K562 (cell line): Measurements from ENCODE around the gene RAB31. TPM values are rescaled to one million over a fixed set of nuclear protein-coding genes. Genes with fewer than 3 reads are reported as not detected.
A peak's percentile ranks its signal among the peaks of the same experiment; 100 is the strongest.

Source experiments
- ATAC-seq: fragments of 200-7000 bp; cut with Tn5 transposase; 3 replicates; pipeline ENCODE4 v1.9.1; 2020; ENCODE audit warnings: moderate library complexity
- BruUV-seq: library from RNA; stranded (reverse); fragments of 400-500 nt; replicated peaks from 2 replicates; lab custom pipeline; 2021; lab: Mats Ljungman, UMichigan
- CTCF ChIA-PET: fragments of 300-600 bp; formaldehyde crosslinking; extraction: SDS; loops from one replicate; lab custom pipeline; 2021; ENCODE audit warnings: low intra/inter-chr PET ratio; lab: Yijun Ruan, JAX
- POLR2A ChIA-PET: fragments of 300-600, 350-650 bp; sonication (Branson Sonifier 250); formaldehyde crosslinking; extraction: SDS; loops from one replicate; lab custom pipeline; 2021; ENCODE audit warnings: antibody characterized with exemption, inconsistent platforms; lab: Yijun Ruan, JAX
- DNase-seq, 4 experiments: peaks; one replicate each; pipeline versions ENCODE4 v3.0.0 to v3.0.0-alpha.2; 2011 to 2018; ENCODE audit warnings: low spot score in 3 of 4, mixed read lengths in 3 of 4; ENCODE audit errors: extremely low read depth in 1 of 4
- FAIRE-seq: peaks from 2 replicates; lab custom pipeline; 2011; peaks lifted over from hg19 to GRCh38; lab: Jason Lieb, UNC
- H2AFZ ChIP-seq: 2 replicates; pipeline ENCODE4 v1.6.0; 2011; ENCODE audit warnings: low read depth, low read length, control low read depth, inconsistent platforms
- H3K27ac ChIP-seq: fragments of 200-600 bp; 3 replicates; pipeline ENCODE4 v1.8.0; 2011; ENCODE audit warnings: low read depth, mild to moderate bottlenecking, control low read depth, inconsistent platforms, low read length, moderate library complexity, mixed read lengths; ENCODE audit errors: extremely low read depth
- H3K27me3 ChIP-seq, 2 experiments: fragments of 300-600 bp in 1 of 2; 2 replicates in 1 of 2; 3 replicates in 1 of 2; pipeline versions ENCODE4 v1.6.0 to v1.8.0; 2011; ENCODE audit warnings: inconsistent platforms in 2 of 2, low read length in 2 of 2, mild to moderate bottlenecking in 1 of 2, mixed read lengths in 1 of 2, moderate library complexity in 1 of 2; ENCODE audit not compliant: control insufficient read depth in 2 of 2, insufficient read depth in 2 of 2
- H3K36me3 ChIP-seq: fragments of 300-600 bp; 3 replicates; pipeline ENCODE4 v1.8.0; 2011; ENCODE audit warnings: mild to moderate bottlenecking, low read length, inconsistent platforms; ENCODE audit not compliant: control insufficient read depth, insufficient read depth
- H3K4me1 ChIP-seq, 2 experiments: fragments of 200-600 bp in 1 of 2; replicated peaks in 1 of 2; 2 replicates in 1 of 2; 3 replicates in 1 of 2; pipeline versions ENCODE4 v1.5.1 to v1.8.0; 2011; ENCODE audit warnings: inconsistent platforms in 2 of 2, low read length in 2 of 2, mild to moderate bottlenecking in 1 of 2, mixed read lengths in 1 of 2, moderate library complexity in 1 of 2; ENCODE audit not compliant: control insufficient read depth in 2 of 2, insufficient read depth in 2 of 2
- H3K4me2 ChIP-seq: 2 replicates; pipeline ENCODE4 v1.6.1; 2011; ENCODE audit warnings: low read length, control low read depth, inconsistent platforms, mixed read lengths; ENCODE audit not compliant: insufficient read depth
- H3K4me3 ChIP-seq: fragments of 200-600 bp; sonication (generic), shearing (Covaris generic); 2 replicates; pipeline ENCODE4 v1.5.1; 2016; ENCODE audit warnings: control low read depth, inconsistent platforms
- H3K79me2 ChIP-seq: fragments of 200-600 bp; 3 replicates; pipeline ENCODE4 v1.8.0; 2011; ENCODE audit warnings: low read length, inconsistent platforms; ENCODE audit not compliant: control insufficient read depth, insufficient read depth
- H3K9ac ChIP-seq, 2 experiments: 2 replicates each; pipeline versions ENCODE4 v1.6.0 to v1.6.1; 2011; ENCODE audit warnings: low read depth in 2 of 2, low read length in 2 of 2, control low read depth in 1 of 2, inconsistent platforms in 1 of 2, mild to moderate bottlenecking in 1 of 2, mixed read lengths in 1 of 2; ENCODE audit not compliant: insufficient read depth in 1 of 2
- H3K9me1 ChIP-seq: one replicate; pipeline ENCODE4 v1.6.0; 2011; ENCODE audit warnings: inconsistent platforms, mild to moderate bottlenecking, low read length, moderate library complexity; ENCODE audit not compliant: control insufficient read depth, insufficient read depth
- H3K9me3 ChIP-seq: replicated peaks from 2 replicates; pipeline ENCODE4 v1.5.1; 2011; ENCODE audit warnings: low read depth, low read length, inconsistent platforms; ENCODE audit not compliant: control insufficient read depth, insufficient read depth
- H4K20me1 ChIP-seq: replicated peaks from 2 replicates; pipeline ENCODE4 v1.6.1; 2011; ENCODE audit warnings: low read length, inconsistent platforms, mixed read lengths; ENCODE audit not compliant: control insufficient read depth, insufficient read depth
- CAMTA2 ChIP-seq: fragments of 250-450 bp; sonication (Bioruptor Pico); conservative IDR thresholded peaks from 2 replicates; pipeline ENCODE4 v1.5.1; 2022
- CBFA2T3 ChIP-seq: fragments of 450-650 bp; IDR thresholded peaks from 2 replicates; pipeline ENCODE4 v1.6.1; 2017
- CBX3 ChIP-seq, 2 experiments: IDR thresholded peaks; 1 replicate in 1 of 2; 2 replicates in 1 of 2; pipeline ENCODE4 v1.6.1; 2012; ENCODE audit warnings: inconsistent platforms in 2 of 2, low read length in 2 of 2, borderline replicate concordance in 1 of 2, control low read depth in 1 of 2
- CEBPB ChIP-seq: fragments of 450-650 bp; IDR thresholded peaks from 2 replicates; pipeline ENCODE4 v1.6.1; 2016; ENCODE audit warnings: missing genetic modification characterization, missing compliant biosample characterization
- CEBPG ChIP-seq, 3 experiments: fragments of 200-800 bp in 1 of 3; sonication (Bioruptor generic) in 1 of 3; sonication (generic) in 1 of 3; formaldehyde crosslinking in 1 of 3; IDR thresholded peaks in 2 of 3; conservative IDR thresholded peaks in 1 of 3; 2 replicates each; pipeline versions ENCODE4 v1.6.1 to v1.8.0; 2016 to 2022; ENCODE audit warnings: missing compliant biosample characterization in 2 of 3, missing genetic modification characterization in 2 of 3, mild to moderate bottlenecking in 1 of 3, missing genetic modification reagents in 1 of 3
- FOXA3 ChIP-seq, 2 experiments: fragments of 450-650 bp in 1 of 2; sonication (generic) in 1 of 2; formaldehyde crosslinking; IDR thresholded peaks in 1 of 2; conservative IDR thresholded peaks in 1 of 2; 2 replicates each; pipeline versions ENCODE4 v1.4.0 to v1.8.0; 2020 to 2022; ENCODE audit warnings: mild to moderate bottlenecking in 2 of 2, missing genetic modification reagents in 1 of 2
- MEIS2 ChIP-seq: fragments of 450-650 bp; IDR thresholded peaks from 2 replicates; pipeline ENCODE4 v1.6.1; 2014; ENCODE audit warnings: mild to moderate bottlenecking; ENCODE audit not compliant: partially characterized antibody
- MIER1 ChIP-seq: fragments of 450-650 bp; IDR thresholded peaks from 2 replicates; pipeline ENCODE4 v1.6.1; 2016; ENCODE audit warnings: antibody characterized with exemption, mild to moderate bottlenecking, low read depth
- MYC ChIP-seq, 2 experiments: fragments of 250-450 bp in 1 of 2; sonication (Bioruptor Pico) in 1 of 2; IDR thresholded peaks; 2 replicates each; pipeline versions ENCODE4 v1.5.1 to v1.6.1; 2012 to 2021; ENCODE audit warnings: low read depth in 2 of 2, borderline replicate concordance in 1 of 2, improper control_type of control experiment in 1 of 2, low read length in 1 of 2, mild to moderate bottlenecking in 1 of 2, moderate library complexity in 1 of 2
- POLR2A ChIP-seq: fragments of 450-650 bp; conservative IDR thresholded peaks from 2 replicates; pipeline ENCODE4 v1.6.1; 2016
- POLR3A ChIP-seq: IDR thresholded peaks from 2 replicates; pipeline ENCODE4 v1.6.1; 2011; ENCODE audit warnings: borderline replicate concordance, mild to moderate bottlenecking, moderate library complexity; ENCODE audit not compliant: insufficient read length, insufficient read depth; ENCODE audit errors: extremely low read depth
- RBM25 ChIP-seq: fragments of 200-400 bp; formaldehyde crosslinking; IDR thresholded peaks from 2 replicates; pipeline ENCODE4 v1.6.1; 2018; ENCODE audit warnings: low read length, low read depth, moderate library complexity; ENCODE audit not compliant: severe bottlenecking
- SMAD2 ChIP-seq: fragments of 150-350 bp; IDR thresholded peaks from 2 replicates; pipeline ENCODE4 v1.6.1; 2014; ENCODE audit warnings: low read depth, mild to moderate bottlenecking, low read length
- ZNF589 ChIP-seq: fragments of 200-800 bp; sonication (Bioruptor generic); IDR thresholded peaks from 2 replicates; pipeline ENCODE4 v1.6.1; 2016; ENCODE audit warnings: low read depth, missing genetic modification characterization, missing compliant biosample characterization
- WGBS: fragments of 100-300 bp; shearing (Covaris generic); methylation state at CpG from one replicate; pipeline ENCODE4 v1.1.6; 2016; ENCODE audit warnings: low coverage, mixed read lengths; ENCODE audit not compliant: insufficient coverage; ENCODE audit errors: missing lambda C conversion rate; 5-methylcytosine and 5-hydroxymethylcytosine counted together
- in situ Hi-C: fragments of 300-500 bp; cut with MboI; formaldehyde crosslinking; loops from 4 replicates; pipeline ENCODE4 v1.15.0; 2018; ENCODE audit warnings: inconsistent platforms, mixed read lengths
- intact Hi-C: fragments of 100-400 bp; cut with micrococcal nuclease; formaldehyde crosslinking; loops from 2 replicates; pipeline ENCODE4 v1.14.2; 2022
- polyA plus RNA-seq, 8 experiments: library from polyadenylated mRNA; depleted of rRNA in 4 of 8; stranded (reverse) in 5 of 8; unstranded in 3 of 8; fragments of >200 nt; fragmentation: Nextera tagmentation in 2 of 8; fragmentation: Illumina TruSeq in 1 of 8; extraction: Ambion mirVana in 2 of 8; extraction: Trizol in 1 of 8; gene quantifications; 2 replicates each; pipeline versions ENCODE4 v1.2.1 to v1.2.3, GENCODE V29; 2011 to 2014; ENCODE audit warnings: inconsistent platforms in 1 of 8, missing spikeins in 1 of 8
- total RNA-seq, 7 experiments: library from RNA; depleted of rRNA in 6 of 7; stranded (reverse); fragments of >200 nt in 6 of 7; fragmentation: Illumina TruSeq in 2 of 7; extraction: Trizol in 2 of 7; gene quantifications; 2 replicates each; pipeline versions ENCODE4 v1.2.1 to v1.2.3, GENCODE V29; 2011 to 2021; ENCODE audit warnings: low replicate concordance in 1 of 7
- TF ChIP-seq, protein P1 (sequence below): fragments of 450-650 bp; IDR thresholded peaks from 2 replicates; pipeline ENCODE4 v1.6.1; 2016
- TF ChIP-seq, protein P2 (sequence below): fragments of 250-450 bp; sonication (Bioruptor Pico); IDR thresholded peaks from 2 replicates; pipeline ENCODE4 v1.5.0; 2021
- TF ChIP-seq, protein P3 (sequence below), 2 experiments: IDR thresholded peaks in 1 of 2; conservative IDR thresholded peaks in 1 of 2; 2 replicates each; pipeline ENCODE4 v1.6.1; 2016; ENCODE audit warnings: low read depth in 2 of 2, mild to moderate bottlenecking in 1 of 2, missing compliant biosample characterization in 1 of 2, missing genetic modification characterization in 1 of 2, moderate library complexity in 1 of 2

The RAB31 gene
- total and polyA plus RNA-seq, 9 of the 15 experiments (the other 6 are each of a cell fraction or from before 2014, with no cell fraction given), result 20.7 to 70.4 (median 41.3) TPM

DNA sequence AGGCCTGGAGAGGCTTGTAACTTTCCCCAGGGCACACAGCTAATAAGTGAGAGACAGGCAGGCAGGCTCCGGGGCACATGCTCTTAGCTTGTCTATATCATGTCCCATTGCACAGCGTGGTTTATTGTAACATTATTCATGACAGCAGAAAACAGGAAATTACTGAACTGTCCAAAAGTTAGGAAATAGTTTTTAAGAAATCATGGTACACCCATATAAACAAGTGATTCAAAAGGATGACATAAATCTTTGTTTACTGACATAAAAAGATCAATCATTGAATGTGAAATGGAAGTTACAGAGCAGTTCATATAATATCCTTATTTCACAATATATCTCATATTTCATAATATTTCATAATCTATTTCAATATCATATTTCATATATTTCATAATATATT is 143.4 kb downstream of the RAB31 start:
- Histone ChIP-seq H3K79me2 (peaks cover 7% of the 10 kb centered on the region; the same call in 1 of the 3 replicates), H3K4me1 (peaks cover 11 to 50% of the 10 kb centered on the region in 2 experiments), H3K27ac (no peak overlapping the region), H2AFZ (no peak overlapping the region), H3K27me3 (no peaks in the 10 kb centered on the region), H3K36me3 (peaks cover 15% of the 10 kb centered on the region), H3K9me1 (no peaks in the 10 kb centered on the region), H3K9me3 (peaks cover 3% of the 10 kb centered on the region; the same call in 1 of the 2 replicates), H3K4me3 (no peak overlapping the region), H3K9ac (no peak overlapping the region), H4K20me1 (no peaks in the 10 kb centered on the region), H3K4me2 (no peak overlapping the region)
- in situ Hi-C loops (no loop called here), intact Hi-C loops (loop anchor here (5.0 kb wide), 1 partner anchor 101 kb away; no protein-coding TSS in a partner anchor)
- no peak for FAIRE-seq
- POLR2A ChIA-PET, result interaction anchor here (0.7 to 2.9 kb wide), 4 partner anchors 10 to 521 kb away, joined by 3 to 19 read pairs (median 11); no protein-coding TSS in a partner anchor
- BruUV-seq, result no TSS peak
- WGBS, result 81% methylated on average over 2 of the region's 2 CpGs
- ATAC-seq, result no peak
- no peak for DNase-seq
- CTCF ChIA-PET, result no interaction called here
- TF ChIP-seq MEIS2, result peak; percentile 44
- TF ChIP-seq POLR3A, result no peak
- TF ChIP-seq CBX3 (IDR thresholded peaks at IDR 0.05; ENCODE audit: borderline replicate concordance in 1 of 2, low read length in 2 of 2), result no peak
- 0 out of 2 replicates have a peak, but pooled peaks have one; percentile 35 for TF ChIP-seq ZNF589 (CRISPR knock-in tag)
- TF ChIP-seq CEBPG (CRISPR knock-in tag; IDR thresholded peaks at IDR 0.05), result no peak
- peak; percentile 81 to 97 for TF ChIP-seq CEBPG (tag; conservative IDR thresholded peaks at IDR 0.05 in 1 of 2, IDR thresholded peaks at IDR 0.05 in 1 of 2)
- no peak for TF ChIP-seq POLR2A
- TF ChIP-seq MYC (IDR thresholded peaks at IDR 0.05; ENCODE audit: low read depth, low read length), result no peak
- no peak for TF ChIP-seq MYC (CRISPR knock-in tag; IDR thresholded peaks at IDR 0.05; ENCODE audit: borderline replicate concordance, low read depth)
- TF ChIP-seq, protein P1, sequence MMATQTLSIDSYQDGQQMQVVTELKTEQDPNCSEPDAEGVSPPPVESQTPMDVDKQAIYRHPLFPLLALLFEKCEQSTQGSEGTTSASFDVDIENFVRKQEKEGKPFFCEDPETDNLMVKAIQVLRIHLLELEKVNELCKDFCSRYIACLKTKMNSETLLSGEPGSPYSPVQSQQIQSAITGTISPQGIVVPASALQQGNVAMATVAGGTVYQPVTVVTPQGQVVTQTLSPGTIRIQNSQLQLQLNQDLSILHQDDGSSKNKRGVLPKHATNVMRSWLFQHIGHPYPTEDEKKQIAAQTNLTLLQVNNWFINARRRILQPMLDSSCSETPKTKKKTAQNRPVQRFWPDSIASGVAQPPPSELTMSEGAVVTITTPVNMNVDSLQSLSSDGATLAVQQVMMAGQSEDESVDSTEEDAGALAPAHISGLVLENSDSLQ, result peak; percentile 40; the same call in 1 of the 2 replicates
- no peak for TF ChIP-seq CBFA2T3
- TF ChIP-seq, protein P2, sequence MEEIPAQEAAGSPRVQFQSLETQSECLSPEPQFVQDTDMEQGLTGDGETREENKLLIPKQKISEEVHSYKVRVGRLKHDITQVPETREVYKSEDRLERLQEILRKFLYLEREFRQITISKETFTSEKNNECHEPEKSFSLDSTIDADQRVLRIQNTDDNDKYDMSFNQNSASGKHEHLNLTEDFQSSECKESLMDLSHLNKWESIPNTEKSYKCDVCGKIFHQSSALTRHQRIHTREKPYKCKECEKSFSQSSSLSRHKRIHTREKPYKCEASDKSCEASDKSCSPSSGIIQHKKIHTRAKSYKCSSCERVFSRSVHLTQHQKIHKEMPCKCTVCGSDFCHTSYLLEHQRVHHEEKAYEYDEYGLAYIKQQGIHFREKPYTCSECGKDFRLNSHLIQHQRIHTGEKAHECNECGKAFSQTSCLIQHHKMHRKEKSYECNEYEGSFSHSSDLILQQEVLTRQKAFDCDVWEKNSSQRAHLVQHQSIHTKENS (CRISPR knock-in tag), result no peak
- TF ChIP-seq CAMTA2 (CRISPR knock-in tag), result no peak
- peak; percentile 93 for TF ChIP-seq CEBPB (tag)
- TF ChIP-seq MIER1, result no peak
- TF ChIP-seq FOXA3 (CRISPR knock-in tag; conservative IDR thresholded peaks at IDR 0.05 in 1 of 2, IDR thresholded peaks at IDR 0.05 in 1 of 2), result no peak
- TF ChIP-seq RBM25, result peak; percentile 15
- no peak for TF ChIP-seq SMAD2
- TF ChIP-seq, protein P3, sequence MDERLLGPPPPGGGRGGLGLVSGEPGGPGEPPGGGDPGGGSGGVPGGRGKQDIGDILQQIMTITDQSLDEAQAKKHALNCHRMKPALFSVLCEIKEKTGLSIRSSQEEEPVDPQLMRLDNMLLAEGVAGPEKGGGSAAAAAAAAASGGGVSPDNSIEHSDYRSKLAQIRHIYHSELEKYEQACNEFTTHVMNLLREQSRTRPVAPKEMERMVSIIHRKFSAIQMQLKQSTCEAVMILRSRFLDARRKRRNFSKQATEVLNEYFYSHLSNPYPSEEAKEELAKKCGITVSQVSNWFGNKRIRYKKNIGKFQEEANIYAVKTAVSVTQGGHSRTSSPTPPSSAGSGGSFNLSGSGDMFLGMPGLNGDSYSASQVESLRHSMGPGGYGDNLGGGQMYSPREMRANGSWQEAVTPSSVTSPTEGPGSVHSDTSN (CRISPR knock-in tag; IDR thresholded peaks at IDR 0.05; ENCODE audit: low read depth), result no peak
- TF ChIP-seq, protein P3 (tag; conservative IDR thresholded peaks at IDR 0.05; ENCODE audit: low read depth), result peak; percentile 22; the same call in 1 of the 2 replicates
